ENCODE data around the gene RFX7. TPM values are rescaled to one million over a fixed set of nuclear protein-coding genes. Genes with fewer than 3 reads are reported as not detected.

Gene RFX7
- total and polyA plus RNA-seq, 2 experiments from 2014 or later, result 5.9 to 11.6 TPM

- TF ChIP-seq CTCF (IDR thresholded peaks at IDR 0.05; ENCODE audit: low read depth, low read length), result no peak
Observed at GRCh38 chr15:56241374-56242105, 2.1 kb downstream of the RFX7 start.

GRCh38 chr15:56240390-56240789, 3.3 kb downstream of the RFX7 start:
- H3K4me3 ChIP-seq, result no peak overlapping the region

More at GRCh38 chr15:56241374-56242105, 2.1 kb downstream of the RFX7 start:
- peak overlapping the region; percentile 98 for H3K4me3 ChIP-seq
- H3K27ac ChIP-seq, result no peak overlapping the region
- H3K36me3 ChIP-seq, result no peaks in the 10 kb centered on the region
- peak in 1 of 2 donors; percentile 19 for DNase-seq (ENCODE audit: low read depth in 1 of 2, low spot score in 1 of 2)
- no peaks in the 10 kb centered on the region for H3K9me3 ChIP-seq (ENCODE audit: low read depth)
- H3K27me3 ChIP-seq, result no peaks in the 10 kb centered on the region
- peaks cover 23% of the 10 kb centered on the region for H3K4me1 ChIP-seq (ENCODE audit: low read depth)

GRCh38 chr15:56236197-56236596, 7.5 kb downstream of the RFX7 start:
- Histone ChIP-seq H3K4me1 (ENCODE audit: low read depth) (peaks cover 10% of the 10 kb centered on the region), H3K27me3 (no peaks in the 10 kb centered on the region), H3K36me3 (no peaks in the 10 kb centered on the region), H3K9me3 (ENCODE audit: low read depth) (no peaks in the 10 kb centered on the region), H3K4me3 (no peak overlapping the region), H3K27ac (no peak overlapping the region)
- TF ChIP-seq CTCF (IDR thresholded peaks at IDR 0.05; ENCODE audit: low read depth, low read length), result no peak
- no peak for DNase-seq (ENCODE audit: low read depth in 1 of 2, low spot score in 1 of 2)

More at GRCh38 chr15:56240390-56240789, 3.3 kb downstream of the RFX7 start:
- no peaks in the 10 kb centered on the region for H3K36me3 ChIP-seq
- H3K27ac ChIP-seq, result no peak overlapping the region
- DNase-seq (ENCODE audit: low read depth in 1 of 2, low spot score in 1 of 2), result no peak
- no peak for TF ChIP-seq CTCF (IDR thresholded peaks at IDR 0.05; ENCODE audit: low read depth, low read length)
- peaks cover 23% of the 10 kb centered on the region for H3K4me1 ChIP-seq (ENCODE audit: low read depth)
- H3K27me3 ChIP-seq, result no peaks in the 10 kb centered on the region
- H3K9me3 ChIP-seq (ENCODE audit: low read depth), result no peaks in the 10 kb centered on the region

GRCh38 chr15:56234804-56235203, 8.9 kb downstream of the RFX7 start:
- no peak for TF ChIP-seq CTCF (IDR thresholded peaks at IDR 0.05; ENCODE audit: low read depth, low read length)
- peak in 1 of 2 donors; percentile 59 for DNase-seq (ENCODE audit: low read depth in 1 of 2, low spot score in 1 of 2)
- no peaks in the 10 kb centered on the region for H3K27me3 ChIP-seq

GRCh38 chr15:56233549-56233948, 10.1 kb downstream of the RFX7 start:
- Histone ChIP-seq H3K4me1 (ENCODE audit: low read depth) (no peaks in the 10 kb centered on the region), H3K27ac (no peak overlapping the region), H3K27me3 (no peaks in the 10 kb centered on the region), H3K36me3 (no peaks in the 10 kb centered on the region), H3K4me3 (no peak overlapping the region), H3K9me3 (ENCODE audit: low read depth) (no peaks in the 10 kb centered on the region)
- TF ChIP-seq CTCF (IDR thresholded peaks at IDR 0.05; ENCODE audit: low read depth, low read length), result no peak
- DNase-seq (ENCODE audit: low read depth in 1 of 2, low spot score in 1 of 2), result no peak

More at GRCh38 chr15:56234804-56235203, 8.9 kb downstream of the RFX7 start:
- Histone ChIP-seq H3K4me3 (no peak overlapping the region), H3K27ac (no peak overlapping the region), H3K36me3 (no peaks in the 10 kb centered on the region), H3K9me3 (ENCODE audit: low read depth) (no peaks in the 10 kb centered on the region), H3K4me1 (ENCODE audit: low read depth) (no peaks in the 10 kb centered on the region)
